ENCODE data around the gene SRGAP3.

Gene SRGAP3

DNA sequence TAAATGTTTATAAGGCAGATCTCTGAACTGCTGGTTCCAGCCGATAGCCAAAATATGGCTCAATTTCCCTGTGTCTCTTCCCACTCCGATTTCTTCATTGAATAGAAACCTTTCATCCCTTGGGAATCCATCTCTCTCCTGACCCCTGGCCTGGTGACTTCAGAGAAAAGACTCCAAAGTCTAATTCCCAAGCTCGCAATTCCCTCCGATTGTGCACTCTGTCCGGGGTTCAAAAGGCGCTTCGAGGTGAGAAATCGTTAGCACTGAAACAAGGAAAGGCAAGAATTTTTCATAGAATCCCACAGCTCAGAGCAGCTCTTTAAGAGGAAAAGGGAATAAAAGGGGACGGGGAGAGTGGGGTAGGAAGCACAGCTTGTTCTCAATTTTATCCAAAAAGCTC, 267.7 kb downstream of the SRGAP3 start:
- no peak for DNase-seq

GRCh38 chr3:8981296-8981695, 268.1 kb downstream of the SRGAP3 start:
- DNase-seq, result no peak

- no peak for DNase-seq
Measured at GRCh38 chr3:8980756-8981257, 268.6 kb downstream of the SRGAP3 start.

DNA sequence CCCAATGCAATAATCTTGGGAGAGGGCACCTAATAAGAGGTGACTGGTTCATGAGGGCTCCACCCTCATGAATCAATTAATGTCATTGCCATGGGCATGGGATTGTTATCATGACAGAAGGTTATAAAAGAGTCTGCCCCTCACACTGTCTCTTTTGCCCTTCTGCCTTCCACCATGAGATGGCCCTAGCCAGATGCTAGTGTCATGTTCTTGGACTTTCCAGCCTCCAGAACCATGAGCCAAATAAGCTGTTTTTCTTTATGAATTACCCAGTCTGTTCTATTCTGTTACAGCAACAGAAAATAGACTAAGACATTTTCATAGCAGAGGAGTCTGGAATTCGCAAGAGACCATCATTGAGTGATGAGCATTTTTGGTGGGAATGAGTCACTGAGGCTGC, 270.2 kb downstream of the SRGAP3 start:
- DNase-seq, result no peak

DNA sequence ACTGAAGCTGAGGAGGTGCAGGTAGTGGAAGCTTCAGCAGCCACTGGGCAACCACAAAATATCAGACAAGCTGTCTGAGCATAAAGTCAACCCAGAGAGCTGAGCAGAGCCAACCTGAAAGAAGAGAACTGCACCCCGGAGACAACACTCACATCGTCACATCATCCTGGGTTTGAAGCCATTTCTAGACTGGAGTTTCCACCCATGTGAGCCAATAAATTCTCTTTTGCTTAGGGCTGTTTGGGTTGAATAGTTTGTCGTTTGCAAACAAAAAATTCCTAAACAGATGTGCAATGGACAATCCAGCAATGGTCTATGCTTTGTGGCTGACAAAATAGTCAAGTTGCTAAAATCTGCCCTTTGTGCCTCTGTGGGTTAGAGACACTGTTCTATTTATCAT, 270.9 kb downstream of the SRGAP3 start:
- DNase-seq, result no peak

- no peak for DNase-seq
Measured at GRCh38 chr3:8976540-8977182, 272.8 kb downstream of the SRGAP3 start.

DNA sequence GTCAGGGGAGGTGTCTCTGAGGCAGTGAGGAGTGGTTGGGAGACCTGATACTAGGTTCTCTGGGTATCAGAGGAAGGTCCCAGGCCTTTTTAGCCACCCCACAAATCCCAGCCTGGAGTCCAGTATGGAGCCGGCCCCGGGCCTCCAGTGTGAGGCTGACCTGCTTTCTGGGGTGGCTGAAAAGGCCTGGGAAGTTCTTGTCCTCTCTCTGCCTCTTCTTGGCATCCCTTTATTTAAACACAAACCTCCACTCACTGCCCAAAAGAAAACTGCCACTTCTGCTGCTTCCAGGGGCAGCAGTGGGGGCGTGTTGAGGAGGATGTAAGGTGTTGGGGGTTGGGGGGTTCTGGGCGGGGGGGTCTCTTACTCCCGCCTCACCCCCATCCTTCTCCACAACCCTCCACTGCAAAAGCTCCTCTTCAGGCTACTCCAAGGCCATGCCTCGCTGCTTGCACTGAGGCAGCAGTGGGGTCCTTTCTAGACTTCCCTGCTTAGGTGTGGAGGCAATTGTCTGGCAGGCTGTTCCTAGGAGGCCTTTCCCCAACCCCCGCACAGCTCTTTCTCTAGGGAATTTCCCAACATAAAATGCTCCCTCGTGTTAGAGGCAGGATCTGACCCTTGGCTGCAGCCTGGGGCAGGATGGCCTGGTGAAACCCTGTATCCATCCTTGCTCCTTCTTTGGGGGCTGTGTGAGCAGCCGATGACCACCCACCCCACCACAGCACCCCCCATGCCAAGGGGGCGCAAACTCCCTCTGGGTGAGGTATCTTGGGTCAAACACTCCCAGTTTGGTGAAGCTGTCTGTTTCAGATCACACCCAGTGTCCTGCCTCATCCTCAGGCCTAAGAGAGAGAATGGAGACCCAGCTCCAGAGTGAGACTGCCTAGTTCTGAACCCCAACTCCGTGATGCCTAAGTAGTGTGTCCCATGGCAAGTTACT, 274.1 kb downstream of the SRGAP3 start:
- DNase-seq, result no peak

DNA sequence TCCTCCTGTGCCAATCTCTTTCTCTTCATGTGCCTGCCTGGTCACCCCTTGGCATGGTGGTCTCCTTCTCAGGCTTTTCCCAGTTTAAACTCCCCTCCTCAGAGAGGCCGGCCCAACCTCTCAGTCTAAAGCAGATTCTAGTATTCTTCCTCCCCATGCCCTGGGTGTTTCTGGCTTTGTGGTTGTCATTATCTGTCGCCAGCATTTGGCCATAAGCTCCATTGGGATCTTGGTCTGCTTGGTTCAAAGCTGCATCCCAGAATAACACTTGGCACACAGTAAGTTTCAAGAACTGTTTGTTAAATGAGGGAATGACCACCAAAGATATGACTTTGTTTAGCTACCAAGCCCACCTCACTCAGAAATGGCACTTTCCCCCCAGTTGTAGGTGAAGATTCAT, 275.0 kb downstream of the SRGAP3 start:
- no peak for DNase-seq

DNA sequence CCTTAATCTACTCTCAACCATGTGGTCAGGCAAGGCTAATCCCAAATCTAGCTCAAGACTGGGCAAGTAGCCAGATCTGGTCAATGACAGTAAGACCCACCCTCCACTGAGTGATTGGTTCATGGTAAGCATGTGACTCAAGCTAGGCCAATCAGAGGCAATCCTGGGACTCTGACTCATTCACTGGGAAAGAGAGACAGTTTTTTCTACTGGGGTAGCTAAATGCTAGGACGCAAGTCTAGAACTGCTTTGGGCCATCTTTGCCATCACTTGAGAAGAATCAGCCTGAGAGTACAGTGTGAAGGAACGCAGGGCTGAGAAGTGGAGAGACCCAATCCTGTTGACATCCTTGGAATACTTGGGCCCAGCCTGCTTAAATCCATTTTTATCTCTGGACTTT, 276.8 kb downstream of the SRGAP3 start:
- DNase-seq, result no peak

DNA sequence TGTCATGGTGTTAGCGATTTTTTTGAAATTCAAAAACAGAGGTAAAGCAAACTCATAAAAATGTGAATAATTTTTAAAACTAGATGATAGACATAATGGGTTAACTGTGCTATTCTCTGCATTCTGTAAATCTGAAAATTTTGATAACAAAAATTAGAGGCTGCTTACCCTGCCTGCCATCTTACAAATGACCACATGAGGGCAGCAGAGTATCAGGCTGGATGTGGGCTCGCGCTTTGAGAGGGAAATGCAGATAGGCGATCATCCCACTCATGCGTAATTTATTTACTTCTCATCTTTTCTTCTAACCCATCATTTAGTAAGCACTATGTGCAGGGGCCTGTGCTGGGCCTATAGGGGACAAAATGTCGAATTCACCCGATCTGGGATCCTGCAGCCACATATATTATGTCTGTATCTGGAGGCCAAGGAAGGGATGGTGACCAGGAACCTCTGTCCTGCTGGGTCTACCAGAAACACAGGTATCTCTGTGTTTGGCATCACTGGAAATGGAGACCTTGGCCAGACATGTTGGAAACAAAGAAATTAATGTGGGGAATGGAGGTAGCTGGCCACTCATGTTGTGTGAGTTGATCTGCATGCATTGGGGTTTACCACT, 278.4 kb downstream of the SRGAP3 start:
- peak; percentile 75 for DNase-seq

GRCh38 chr3:8969241-8969640, 280.2 kb downstream of the SRGAP3 start:
- DNase-seq, result no peak

GRCh38 chr3:8968375-8968882, 281.0 kb downstream of the SRGAP3 start:
- no peak for DNase-seq

DNA sequence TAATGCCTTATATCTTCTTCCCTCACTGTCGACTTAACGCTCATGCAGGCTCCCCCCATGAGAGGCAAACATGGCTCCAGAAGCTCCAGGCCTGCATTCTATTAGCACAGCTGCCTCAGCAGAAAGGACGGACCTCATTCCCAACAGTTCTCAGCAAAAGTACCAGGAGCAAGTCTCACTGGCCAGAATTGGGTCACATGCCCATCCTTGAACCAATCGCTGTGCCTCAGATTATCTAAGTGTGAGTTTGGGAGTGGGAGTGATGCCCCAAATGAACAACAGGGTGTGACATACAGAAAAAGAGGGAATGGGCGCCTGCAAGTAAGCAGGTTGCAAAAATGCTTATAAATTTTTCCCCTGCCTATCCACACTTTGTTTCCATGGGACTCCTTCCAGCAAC, 281.9 kb downstream of the SRGAP3 start:
- DNase-seq, result no peak

- no peak for DNase-seq
Measured at GRCh38 chr3:8966820-8967348, 282.6 kb downstream of the SRGAP3 start.

DNA sequence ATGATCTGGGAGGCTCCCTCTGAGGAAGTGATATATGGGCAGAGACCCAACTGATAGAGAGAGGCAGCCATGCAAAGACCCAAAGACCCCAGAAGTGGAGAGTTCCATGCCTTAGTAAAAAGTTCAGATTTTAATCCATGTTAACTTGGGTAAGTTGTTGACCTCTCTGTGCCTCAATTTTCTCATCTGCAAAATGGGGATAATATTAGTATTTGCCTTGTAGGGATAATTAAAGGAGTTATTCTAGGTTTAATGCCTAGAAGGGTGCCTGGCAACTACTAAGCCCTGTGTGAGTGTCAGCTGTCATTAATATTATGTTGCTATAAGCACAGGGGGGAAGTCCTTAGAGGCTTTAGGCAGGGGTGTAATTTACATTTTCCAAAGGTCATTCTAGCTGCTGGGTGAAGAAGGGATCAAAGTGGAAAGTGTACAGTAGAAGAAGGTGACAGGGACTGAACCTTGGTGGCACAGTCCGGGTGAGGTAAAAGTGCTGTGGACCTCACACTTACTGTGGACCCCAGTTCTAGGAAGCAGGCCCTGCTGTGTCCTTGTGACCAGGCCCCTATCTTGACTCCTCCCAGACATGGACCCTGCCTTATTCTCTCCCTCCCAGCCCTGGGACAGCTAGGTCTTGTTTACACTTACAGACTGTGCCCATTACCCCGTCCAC, 283.2 kb downstream of the SRGAP3 start:
- DNase-seq, result no peak

DNA sequence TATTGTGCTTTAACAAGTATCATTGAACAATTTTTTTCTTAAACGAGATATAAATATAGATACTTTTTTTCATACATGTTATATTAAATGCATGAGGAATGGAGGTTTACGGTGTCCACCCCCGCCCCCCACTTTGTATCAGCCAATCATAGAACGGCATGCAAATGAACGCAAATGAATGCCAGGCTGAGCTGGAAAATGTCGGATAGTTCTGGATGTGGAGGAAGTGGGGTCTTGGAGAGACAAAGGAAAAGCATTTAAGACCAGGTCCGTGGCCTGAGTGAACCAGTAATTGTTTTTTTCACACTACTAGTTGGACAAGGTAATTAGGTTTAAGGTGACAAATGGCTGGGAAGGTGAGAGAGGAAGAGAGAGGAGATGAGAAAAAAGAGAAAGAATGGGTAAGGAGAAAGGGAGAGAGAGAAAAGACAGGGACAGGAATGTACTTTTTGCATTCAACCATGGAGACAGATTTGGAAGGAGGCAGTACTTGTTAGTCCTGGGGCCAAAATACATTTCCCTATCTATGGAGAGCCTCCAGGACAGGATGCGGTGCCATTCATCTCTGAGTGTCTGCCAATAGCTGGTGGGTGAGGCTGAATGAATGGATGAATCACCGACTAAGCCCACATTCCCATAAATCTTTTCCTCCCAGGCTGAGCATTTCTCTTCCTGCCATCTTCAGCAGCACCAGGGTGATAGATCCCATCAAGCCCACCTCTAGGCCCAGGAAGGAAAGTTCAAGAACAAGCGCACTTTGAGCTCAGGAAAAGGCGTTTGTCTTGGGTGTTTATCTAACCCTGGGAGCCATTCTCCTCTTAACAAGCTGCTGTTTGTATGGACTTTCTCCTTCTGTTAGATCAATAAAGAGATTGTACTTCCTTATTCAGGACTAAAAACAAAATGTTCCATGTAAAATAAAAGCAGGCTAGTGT, 284.7 kb downstream of the SRGAP3 start:
- DNase-seq, result no peak

- peak; percentile 95 for DNase-seq
Measured at GRCh38 chr3:8963137-8963853, 286.2 kb downstream of the SRGAP3 start, which contains the start of gene RAD18. Gene RAD18, minus strand, starts transcription at chr3:8963472. Its CDS starts 87 bp downstream, at chr3:8963385.

- no peak for DNase-seq
Measured at GRCh38 chr3:8962226-8962861, 287.1 kb downstream of the SRGAP3 start.

- no peak for DNase-seq
Measured at GRCh38 chr3:8959668-8960067, 289.8 kb downstream of the SRGAP3 start.

Measured in CD4-positive, alpha-beta T cell treated with Interleukin-6 for 4 hours (primary cell).